ENCODE data around the gene KIR3DL3.

DNA sequence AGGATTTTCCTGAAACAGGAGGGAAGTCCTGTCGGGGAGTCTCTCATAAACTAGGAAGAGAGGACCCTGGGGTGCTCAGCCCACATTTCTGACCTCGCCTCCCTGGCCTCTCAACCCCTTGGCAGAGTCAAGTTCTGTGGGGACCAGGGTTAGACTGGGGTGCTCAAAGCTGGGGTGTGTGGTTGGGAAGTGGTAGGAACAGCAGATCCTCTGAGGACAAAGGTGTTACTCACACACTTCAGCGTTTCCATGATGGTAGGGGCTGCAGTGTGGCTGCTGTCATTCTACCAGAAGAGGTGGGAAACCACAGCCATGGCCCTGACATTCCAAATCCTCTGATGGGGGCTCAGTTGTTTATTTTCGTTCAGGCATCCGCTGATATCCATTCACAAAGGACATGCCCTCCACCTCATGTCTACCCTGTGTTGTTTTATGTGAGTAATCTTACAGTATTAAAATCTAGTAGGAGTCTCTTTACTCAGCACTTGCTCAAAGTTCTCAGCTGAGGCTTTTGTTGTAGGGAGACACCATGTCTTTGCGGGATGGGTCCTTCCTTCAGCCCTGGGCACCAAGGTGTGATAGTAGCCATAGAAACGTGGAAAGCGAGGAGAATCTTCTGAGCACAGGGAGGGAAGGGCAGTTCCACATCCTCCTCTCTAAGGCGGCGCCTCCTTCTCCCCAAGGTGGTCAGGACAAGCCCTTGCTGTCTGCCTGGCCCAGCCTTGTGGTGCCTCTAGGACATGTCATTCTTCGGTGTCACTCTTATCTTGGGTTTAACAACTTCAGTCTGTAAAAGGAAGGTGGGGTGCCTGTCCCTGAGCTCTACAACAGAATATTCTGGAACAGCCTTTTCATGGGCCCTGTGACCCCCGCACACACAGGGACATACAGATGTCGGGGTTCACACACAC is 15.6 kb downstream of the KIR3DL3 start:
- TF ChIP-seq TAF1 (IDR thresholded peaks at IDR 0.05; ENCODE audit: control insufficient read depth, extremely low read depth, insufficient read depth, low read length, severe bottlenecking) = no peak
- TF ChIP-seq ELF2 (CRISPR knock-in tag; IDR thresholded peaks at IDR 0.05) = no peak
- no peak for TF ChIP-seq ZNF263 (CRISPR knock-in tag; IDR thresholded peaks at IDR 0.05; ENCODE audit: borderline replicate concordance)
- TF ChIP-seq, protein P1, sequence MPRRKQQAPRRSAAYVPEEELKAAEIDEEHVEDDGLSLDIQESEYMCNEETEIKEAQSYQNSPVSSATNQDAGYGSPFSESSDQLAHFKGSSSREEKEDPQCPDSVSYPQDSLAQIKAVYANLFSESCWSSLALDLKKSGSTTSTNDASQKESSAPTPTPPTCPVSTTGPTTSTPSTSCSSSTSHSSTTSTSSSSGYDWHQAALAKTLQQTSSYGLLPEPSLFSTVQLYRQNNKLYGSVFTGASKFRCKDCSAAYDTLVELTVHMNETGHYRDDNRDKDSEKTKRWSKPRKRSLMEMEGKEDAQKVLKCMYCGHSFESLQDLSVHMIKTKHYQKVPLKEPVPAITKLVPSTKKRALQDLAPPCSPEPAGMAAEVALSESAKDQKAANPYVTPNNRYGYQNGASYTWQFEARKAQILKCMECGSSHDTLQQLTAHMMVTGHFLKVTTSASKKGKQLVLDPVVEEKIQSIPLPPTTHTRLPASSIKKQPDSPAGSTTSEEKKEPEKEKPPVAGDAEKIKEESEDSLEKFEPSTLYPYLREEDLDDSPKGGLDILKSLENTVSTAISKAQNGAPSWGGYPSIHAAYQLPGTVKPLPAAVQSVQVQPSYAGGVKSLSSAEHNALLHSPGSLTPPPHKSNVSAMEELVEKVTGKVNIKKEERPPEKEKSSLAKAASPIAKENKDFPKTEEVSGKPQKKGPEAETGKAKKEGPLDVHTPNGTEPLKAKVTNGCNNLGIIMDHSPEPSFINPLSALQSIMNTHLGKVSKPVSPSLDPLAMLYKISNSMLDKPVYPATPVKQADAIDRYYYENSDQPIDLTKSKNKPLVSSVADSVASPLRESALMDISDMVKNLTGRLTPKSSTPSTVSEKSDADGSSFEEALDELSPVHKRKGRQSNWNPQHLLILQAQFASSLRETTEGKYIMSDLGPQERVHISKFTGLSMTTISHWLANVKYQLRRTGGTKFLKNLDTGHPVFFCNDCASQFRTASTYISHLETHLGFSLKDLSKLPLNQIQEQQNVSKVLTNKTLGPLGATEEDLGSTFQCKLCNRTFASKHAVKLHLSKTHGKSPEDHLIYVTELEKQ (CRISPR knock-in tag; IDR thresholded peaks at IDR 0.05) = no peak
- TF ChIP-seq FOS (IDR thresholded peaks at IDR 0.05; ENCODE audit: extremely low read depth, insufficient read length) = no peak
- TF ChIP-seq, protein P2, sequence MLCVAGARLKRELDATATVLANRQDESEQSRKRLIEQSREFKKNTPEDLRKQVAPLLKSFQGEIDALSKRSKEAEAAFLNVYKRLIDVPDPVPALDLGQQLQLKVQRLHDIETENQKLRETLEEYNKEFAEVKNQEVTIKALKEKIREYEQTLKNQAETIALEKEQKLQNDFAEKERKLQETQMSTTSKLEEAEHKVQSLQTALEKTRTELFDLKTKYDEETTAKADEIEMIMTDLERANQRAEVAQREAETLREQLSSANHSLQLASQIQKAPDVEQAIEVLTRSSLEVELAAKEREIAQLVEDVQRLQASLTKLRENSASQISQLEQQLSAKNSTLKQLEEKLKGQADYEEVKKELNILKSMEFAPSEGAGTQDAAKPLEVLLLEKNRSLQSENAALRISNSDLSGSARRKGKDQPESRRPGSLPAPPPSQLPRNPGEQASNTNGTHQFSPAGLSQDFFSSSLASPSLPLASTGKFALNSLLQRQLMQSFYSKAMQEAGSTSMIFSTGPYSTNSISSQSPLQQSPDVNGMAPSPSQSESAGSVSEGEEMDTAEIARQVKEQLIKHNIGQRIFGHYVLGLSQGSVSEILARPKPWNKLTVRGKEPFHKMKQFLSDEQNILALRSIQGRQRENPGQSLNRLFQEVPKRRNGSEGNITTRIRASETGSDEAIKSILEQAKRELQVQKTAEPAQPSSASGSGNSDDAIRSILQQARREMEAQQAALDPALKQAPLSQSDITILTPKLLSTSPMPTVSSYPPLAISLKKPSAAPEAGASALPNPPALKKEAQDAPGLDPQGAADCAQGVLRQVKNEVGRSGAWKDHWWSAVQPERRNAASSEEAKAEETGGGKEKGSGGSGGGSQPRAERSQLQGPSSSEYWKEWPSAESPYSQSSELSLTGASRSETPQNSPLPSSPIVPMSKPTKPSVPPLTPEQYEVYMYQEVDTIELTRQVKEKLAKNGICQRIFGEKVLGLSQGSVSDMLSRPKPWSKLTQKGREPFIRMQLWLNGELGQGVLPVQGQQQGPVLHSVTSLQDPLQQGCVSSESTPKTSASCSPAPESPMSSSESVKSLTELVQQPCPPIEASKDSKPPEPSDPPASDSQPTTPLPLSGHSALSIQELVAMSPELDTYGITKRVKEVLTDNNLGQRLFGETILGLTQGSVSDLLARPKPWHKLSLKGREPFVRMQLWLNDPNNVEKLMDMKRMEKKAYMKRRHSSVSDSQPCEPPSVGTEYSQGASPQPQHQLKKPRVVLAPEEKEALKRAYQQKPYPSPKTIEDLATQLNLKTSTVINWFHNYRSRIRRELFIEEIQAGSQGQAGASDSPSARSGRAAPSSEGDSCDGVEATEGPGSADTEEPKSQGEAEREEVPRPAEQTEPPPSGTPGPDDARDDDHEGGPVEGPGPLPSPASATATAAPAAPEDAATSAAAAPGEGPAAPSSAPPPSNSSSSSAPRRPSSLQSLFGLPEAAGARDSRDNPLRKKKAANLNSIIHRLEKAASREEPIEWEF (CRISPR knock-in tag; IDR thresholded peaks at IDR 0.05) = no peak
